ENCODE data around the gene AP1S2. TPM values are rescaled to one million over a fixed set of nuclear protein-coding genes. Genes with fewer than 3 reads are reported as not detected.
A peak's percentile ranks its signal among the peaks of the same experiment; 100 is the strongest.

AP1S2 gene
- total and polyA plus RNA-seq, 5 experiments from 2014 or later: 17.5 to 47.8 (median 31.2) TPM

DNA sequence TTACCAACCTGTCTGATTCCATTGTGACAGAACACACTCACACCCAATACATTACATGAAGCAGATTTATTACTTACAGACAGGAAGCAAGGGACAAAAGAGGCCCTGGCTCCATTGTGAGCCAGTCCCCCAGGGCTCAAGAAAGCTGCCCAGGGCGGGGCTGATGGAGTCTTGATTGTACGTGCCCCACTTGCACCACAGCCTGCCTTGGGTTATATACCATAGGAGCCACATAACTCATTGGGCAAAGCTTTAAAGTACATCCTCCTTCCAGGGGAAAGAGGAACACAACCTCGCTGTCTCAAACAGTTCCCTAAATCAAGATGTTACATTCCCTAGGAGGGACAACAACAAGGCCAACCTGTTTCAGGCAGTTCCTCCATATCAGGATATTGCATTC lies 67.7 kb downstream of the AP1S2 start:
- Mint-ChIP-seq H3K4me1 (peaks cover 0 to 9% (median 6%) of the 10 kb centered on the region in 4 donors), H3K4me3 (no peak overlapping the region), H3K36me3 (peaks cover 8 to 19% (median 14%) of the 10 kb centered on the region in 3 donors), H3K27me3 (no peaks in the 10 kb centered on the region), H3K9me3 (no peaks in the 10 kb centered on the region), H3K27ac (peak overlapping the region in 6 of 10 donors; percentile 16 to 61 (median 34))
- DNase-seq (no peak), ATAC-seq (no peak)
- POLR2A ChIA-PET: no interaction called here

- ATAC-seq (no peak), DNase-seq (no peak)
- peaks cover 0 to 13% (median 7%) of the 10 kb centered on the region in 4 donors for H3K4me1 Mint-ChIP-seq
- H3K9me3 Mint-ChIP-seq: no peaks in the 10 kb centered on the region
- no peak overlapping the region for H3K4me3 Mint-ChIP-seq
- H3K36me3 Mint-ChIP-seq: peaks cover 8 to 28% (median 14%) of the 10 kb centered on the region in 3 donors
- no peaks in the 10 kb centered on the region for H3K27me3 Mint-ChIP-seq
- peak overlapping the region in 4 of 10 donors; percentile 20 to 77 (median 65) for H3K27ac Mint-ChIP-seq
- POLR2A ChIA-PET: no interaction called here
Measured at GRCh38 chrX:15785176-15785750, 69.3 kb downstream of the AP1S2 start.

DNA sequence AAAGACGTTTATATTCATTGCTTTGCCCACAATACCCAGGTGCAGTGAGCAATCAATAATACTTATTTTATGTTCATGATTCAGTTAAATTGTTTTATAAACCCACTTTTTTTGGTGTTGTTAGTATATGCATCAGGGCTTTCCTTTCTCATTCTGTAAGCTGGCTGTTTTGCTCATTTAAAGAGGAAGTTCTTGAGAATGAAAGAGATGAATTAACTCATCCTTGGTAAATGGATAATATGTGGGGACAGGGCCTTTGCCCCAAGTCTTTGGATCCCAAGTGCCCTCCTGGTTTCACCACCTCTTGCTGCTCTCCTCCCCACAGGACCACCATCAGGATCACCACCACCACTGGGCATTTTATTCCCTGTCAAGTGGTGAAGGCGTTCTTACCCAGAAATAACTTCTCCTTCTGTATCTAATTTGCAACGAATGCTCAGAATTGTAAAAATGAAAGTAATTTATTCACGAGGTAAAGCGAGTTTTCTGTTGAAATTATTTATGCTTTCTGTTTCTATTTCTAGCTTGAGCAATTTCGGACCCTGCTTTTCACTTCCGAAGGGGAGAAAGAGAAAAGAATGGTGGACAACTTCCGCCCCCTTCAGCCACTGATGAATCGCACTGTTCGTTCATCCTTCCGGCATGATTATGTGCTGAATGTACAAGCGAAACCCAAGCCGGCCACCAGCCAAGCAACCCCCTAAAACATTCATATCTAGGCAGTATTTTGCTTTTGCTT lies 72.5 kb downstream of the AP1S2 start:
- POLR2A ChIA-PET: interaction anchor here (0.9 kb wide), 1 partner anchor 44 kb away, joined by 3 read pairs; the partner anchor contains the start of gene CA5B
- H3K36me3 Mint-ChIP-seq: peaks cover 8 to 41% (median 14%) of the 10 kb centered on the region in 3 donors
- no peaks in the 10 kb centered on the region for H3K27me3 Mint-ChIP-seq
- H3K27ac Mint-ChIP-seq: peak overlapping the region; percentile 79 to 97 (median 91)
- DNase-seq: no peak
- peak overlapping the region; percentile 55 to 83 (median 71) for H3K4me3 Mint-ChIP-seq
- no peaks in the 10 kb centered on the region for H3K9me3 Mint-ChIP-seq
- peak in 1 of 2 donors; percentile 33 for ATAC-seq
- peaks cover 0 to 10% (median 4%) of the 10 kb centered on the region in 4 donors for H3K4me1 Mint-ChIP-seq

Other genes with a start within 250 kb of the AP1S2 start
- gene CLTRN, start 190.0 kb downstream of the AP1S2 start, total RNA-seq: 1 to 10 TPM in 1 of 2 experiments, under 1 TPM in 1; 0.68 to 1.1 TPM
- gene CLTRN, start 190.0 kb downstream of the AP1S2 start, polyA plus RNA-seq: under 1 TPM; 0.71 to 0.85 (median 0.83) TPM
- gene CA5B, start 116.5 kb downstream of the AP1S2 start, total RNA-seq: 10 to 100 TPM; 37.3 to 41.2 TPM
- 10 to 100 TPM; 44.2 to 69.4 (median 62.1) TPM for gene CA5B, start 116.5 kb downstream of the AP1S2 start, polyA plus RNA-seq
- gene ZRSR2, start 64.3 kb downstream of the AP1S2 start, total RNA-seq: 10 to 100 TPM; 22.4 to 24.9 TPM
- gene ZRSR2, start 64.3 kb downstream of the AP1S2 start, polyA plus RNA-seq: 10 to 100 TPM; 15.1 to 44.8 (median 27.7) TPM

All from naive thymus-derived CD8-positive, alpha-beta T cell (primary cell).